Measurements from ENCODE around the gene TOM1L2.
"Not testable (repeated sequence)": the region's sequence is repeated elsewhere in the genome, so short reads cannot be mapped to it uniquely, and the experiment has no call there.

TOM1L2 gene

DNA sequence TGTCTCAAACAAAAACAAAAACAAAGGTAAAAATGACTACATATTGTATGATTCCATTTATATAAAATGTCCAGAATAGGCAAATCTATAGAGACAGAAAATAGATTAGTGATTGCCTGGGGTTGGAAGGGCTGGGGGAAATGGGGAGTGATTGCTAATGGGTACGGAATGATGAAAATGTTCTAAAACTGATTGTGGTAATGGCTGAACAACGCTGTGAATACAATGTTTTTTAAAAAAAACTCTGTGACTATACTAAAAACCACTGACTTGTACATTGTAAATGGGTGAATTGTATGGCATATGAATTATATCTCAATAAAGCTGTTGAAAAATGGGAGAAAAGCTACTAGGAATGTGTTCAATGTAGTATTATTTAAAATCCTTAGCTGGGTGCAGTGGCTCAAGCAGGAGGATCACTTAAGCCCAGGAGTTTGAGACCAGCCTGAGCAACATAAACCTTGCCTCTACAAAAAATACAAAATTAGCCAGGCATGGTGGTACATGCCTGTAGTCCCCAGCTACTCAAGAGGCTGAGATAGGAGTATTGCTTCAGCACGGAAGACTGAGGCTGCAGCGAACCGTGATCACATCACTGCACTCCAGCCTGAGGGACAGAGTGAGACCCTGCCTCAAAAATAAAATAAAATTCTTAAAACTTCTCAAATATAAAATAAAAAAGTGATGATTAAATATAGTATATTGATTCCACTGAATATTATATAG, 47.9 kb downstream of the TOM1L2 start:
- DNase-seq (ENCODE audit: low read depth): no peak

DNA sequence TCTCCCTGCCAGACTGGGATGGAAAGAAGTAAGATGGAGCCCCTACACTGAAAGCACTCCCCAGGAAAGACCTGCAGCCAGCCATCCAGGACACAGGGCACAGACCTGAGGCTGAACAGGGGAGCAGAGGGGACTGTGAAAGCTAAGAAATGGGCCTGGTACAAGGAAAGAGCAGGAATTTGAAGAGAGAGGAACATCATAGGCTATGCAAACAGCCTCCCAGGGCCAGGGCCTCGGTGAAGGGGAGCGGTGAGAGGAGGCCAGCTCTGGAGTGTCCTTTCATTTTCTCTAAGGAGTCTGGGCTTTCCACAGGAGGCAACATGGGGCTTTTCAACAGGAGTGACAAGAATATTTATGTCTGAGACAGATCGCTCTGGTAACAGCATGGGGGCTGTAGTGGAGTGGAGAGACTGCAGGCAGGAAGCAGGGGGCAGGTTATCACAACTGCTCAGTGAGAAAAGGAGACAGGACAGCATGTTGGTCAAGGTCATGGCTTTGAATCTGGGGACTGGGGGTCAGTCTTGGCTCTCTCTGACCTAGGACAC, 50.1 kb downstream of the TOM1L2 start:
- DNase-seq (ENCODE audit: low read depth): no peak

DNA sequence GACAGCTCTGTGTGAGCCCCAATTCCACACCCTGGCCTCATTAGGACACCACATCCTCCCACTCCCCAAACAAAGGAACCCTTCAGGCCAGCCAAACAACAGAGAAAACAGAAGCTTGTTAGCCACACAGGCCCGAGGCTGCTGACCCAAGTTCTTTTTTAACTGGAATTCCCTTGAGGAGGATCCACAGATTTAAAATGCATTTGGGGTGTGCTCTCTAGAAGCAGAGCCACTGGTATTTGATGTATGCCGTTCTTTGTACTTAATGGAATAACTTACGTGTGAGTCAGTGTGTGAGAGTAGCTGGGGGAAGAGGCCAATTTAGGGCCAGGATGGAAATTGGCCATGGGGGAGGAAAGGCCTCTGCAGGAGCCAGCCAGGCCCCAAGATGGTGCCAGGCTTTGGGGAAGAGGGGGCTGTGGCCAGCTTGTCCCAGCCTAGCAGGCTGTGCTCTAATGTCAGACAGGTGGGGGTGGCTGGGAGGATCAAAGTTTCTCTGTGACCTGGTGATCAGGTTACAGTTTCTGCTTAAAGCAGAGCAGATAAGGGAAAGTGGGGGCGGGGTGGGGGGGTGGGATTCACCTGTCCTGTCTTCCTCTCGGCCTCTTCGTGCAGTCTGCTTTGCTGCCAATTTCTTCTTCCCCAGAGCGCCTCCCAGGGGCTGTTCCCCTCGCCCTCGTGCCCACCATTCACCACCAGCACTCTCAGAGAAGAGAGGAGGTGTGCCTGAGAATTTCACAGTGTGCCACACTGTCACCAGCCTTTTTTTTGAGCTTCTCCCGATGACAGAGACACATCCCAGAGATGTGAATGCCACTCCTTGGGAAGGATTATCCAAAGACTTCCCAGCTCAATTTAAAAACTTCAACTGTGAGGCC, 50.8 kb downstream of the TOM1L2 start:
- DNase-seq (ENCODE audit: low read depth): peak; percentile 85

DNA sequence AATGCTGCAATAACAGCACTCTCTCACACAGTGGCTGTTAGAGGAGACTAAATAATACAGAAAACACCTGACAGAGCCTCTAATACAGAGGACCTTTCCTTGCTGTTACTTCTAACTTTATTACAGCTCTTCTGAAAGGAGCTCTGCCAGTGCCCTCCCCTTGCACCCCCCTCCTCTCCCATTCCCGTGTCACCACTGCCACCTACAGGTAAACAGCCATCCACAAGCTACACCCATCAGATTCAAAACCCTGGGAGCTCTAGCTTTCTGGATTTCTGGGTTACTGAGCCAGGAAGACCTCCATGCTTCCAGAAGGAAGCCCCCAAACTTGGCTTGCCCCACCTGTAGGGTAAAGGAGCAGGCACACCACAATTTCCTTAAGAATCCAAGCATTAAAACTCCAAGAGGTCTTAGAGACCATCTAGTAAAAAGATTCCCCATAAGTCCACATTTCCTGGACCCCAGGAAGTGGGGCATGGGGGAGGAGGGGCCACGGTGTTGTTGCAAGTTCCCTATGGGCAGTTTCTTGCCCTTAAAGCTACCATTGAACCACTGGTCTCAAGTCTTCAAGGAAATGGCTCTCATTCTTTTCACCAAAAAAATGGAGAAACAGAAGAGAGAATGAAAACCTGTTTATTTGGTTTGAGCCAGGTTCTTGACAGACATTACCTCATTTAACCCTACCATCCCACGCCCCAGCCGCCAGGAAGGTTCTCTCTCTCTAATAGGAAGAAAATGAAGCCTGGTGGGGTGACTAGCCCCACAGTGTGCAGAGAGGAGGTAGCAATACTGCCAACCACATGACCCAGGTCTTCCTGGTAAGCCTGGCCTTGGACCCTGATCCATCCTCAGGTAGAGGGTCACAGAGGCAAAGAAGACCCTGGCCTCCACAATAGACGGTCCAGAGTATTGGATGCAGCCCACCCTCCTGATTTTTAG, 52.8 kb downstream of the TOM1L2 start:
- DNase-seq (ENCODE audit: low read depth): no peak

DNA sequence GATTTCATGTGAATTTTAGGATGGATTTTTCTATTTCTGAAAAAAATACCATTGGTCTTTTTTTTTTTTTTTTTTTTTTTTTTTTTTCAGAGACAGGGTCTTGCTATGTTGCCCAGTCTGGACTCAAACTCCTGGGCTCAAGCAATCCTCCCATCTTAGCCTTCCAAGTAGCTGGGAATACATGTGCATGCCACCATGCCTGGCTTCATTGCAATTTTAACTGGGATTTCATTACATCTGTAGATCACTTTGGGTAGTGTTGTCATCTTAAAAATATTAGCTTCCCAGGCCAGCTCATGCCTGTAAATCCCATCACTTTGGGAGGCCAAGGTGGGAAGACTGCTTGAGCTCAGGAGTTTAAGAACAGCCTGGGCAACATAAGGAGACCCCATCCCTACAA, 54.8 kb downstream of the TOM1L2 start:
- no peak for DNase-seq (ENCODE audit: low read depth)

DNA sequence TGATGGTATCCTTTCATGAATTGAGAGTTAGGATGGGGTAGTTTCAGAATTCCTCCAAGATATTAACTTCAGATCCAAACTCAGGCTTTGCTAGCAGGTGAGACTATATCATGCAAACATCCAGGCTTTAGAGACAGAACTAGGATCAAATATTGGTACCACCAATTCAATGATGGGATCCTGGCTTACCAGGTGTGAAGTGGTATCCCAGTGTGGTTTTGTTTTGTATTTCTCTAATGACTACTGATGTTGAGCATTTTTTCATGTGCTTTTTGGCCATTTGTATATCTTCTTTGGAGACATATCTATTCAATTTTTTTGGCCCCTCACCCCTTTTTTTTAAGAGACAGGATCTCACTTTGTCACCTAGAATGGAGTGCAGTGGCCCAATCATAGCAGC, 57.0 kb downstream of the TOM1L2 start:
- no peak for DNase-seq (ENCODE audit: low read depth)

DNA sequence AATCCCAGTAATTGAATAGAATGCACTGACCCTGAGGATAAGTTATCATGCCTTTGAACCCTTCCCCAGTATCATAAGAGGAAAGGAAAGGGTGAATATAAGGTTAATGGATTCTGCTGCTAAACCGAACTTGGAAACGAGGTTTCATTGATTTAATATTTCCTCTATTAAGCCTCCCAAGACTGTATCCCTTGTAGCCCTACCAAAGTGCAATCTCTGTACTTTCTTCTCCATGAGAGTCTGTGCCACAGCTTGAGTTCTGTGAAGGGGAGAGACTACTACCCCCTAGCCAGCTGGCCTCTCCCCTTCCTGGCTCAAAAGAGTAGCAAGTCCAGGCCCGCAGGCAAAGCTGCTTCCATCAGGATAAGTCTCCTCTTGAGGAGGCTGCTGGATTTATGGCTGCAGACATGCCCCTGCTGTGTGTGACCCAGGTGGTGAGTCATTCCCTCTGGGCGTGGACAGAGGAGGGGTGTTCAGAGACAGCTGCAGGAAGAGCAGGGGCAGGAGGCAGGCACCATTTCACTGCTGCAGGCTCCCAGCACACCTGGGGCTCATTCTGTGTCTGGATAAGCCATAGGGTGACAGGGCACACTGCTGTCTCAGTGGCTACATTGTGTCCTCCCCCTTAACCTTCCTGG, 58.4 kb downstream of the TOM1L2 start:
- DNase-seq (ENCODE audit: low read depth): peak; percentile 68

DNA sequence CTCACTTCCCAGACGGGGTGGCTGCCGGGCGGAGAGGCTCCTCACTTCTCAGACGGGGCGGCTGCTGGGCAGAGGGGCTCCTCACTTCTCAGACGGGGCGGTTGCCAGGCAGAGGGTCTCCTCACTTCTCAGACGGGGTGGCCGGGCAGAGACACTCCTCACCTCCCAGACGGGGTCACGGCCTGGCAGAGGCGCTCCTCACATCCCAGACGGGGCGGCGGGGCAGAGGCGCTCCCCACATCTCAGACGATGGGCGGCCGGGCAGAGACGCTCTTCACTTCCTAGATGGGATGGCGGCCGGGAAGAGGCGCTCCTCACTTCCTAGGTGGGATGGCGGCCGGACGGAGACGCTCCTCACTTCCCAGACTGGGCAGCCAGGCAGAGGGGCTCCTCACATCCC, 59.9 kb downstream of the TOM1L2 start:
- DNase-seq (ENCODE audit: low read depth): not testable (repeated sequence)

DNA sequence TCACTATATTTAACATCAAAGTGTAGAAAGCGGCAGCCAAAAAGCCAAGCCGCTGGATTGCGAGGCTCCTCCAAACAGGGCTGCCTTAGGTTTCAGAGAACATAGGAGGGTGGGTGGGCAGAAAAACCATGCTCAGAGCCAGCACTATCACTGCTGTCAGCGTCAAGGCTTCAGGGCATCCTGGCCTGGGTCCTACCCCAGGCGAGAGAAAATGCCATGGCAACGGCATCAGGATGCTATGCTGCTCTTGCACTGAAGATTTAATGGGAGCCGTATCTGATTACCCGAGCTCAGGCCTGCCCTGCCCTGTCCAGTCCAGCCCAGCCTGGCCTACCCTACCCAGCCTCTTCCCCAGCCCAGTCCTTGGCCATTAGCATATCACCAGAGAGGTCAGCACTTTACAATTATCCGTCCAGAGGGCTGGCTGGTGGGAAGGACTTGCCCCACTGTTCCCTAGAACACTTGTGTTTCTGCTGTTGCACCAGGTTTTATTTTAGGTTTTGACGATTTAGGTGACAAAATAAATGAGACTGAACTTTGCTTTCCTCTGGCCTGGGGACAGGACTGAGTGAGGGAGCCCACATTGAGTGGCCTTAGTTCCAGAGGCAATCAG, 61.1 kb downstream of the TOM1L2 start:
- DNase-seq (ENCODE audit: low read depth): no peak

DNA sequence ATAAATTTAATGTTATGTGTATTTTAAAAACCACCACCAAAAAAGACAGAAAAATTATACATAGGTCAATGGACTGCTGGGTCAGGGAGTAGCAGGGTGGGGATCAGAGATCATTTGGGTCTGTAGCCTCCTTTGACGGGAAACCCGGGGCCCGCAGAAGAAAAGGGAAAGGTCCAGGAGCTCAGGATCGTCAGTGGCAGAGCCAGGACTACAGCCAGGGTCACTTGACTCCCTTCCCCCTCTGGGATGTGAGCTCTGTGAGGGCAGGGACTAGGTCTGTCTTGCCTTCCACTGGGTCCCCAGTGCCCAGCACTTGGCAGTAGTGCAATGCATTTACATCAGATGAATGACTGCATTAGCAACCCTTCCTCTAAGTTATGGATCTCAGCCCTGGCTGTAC, 62.1 kb downstream of the TOM1L2 start:
- no peak for DNase-seq (ENCODE audit: low read depth)

DNA sequence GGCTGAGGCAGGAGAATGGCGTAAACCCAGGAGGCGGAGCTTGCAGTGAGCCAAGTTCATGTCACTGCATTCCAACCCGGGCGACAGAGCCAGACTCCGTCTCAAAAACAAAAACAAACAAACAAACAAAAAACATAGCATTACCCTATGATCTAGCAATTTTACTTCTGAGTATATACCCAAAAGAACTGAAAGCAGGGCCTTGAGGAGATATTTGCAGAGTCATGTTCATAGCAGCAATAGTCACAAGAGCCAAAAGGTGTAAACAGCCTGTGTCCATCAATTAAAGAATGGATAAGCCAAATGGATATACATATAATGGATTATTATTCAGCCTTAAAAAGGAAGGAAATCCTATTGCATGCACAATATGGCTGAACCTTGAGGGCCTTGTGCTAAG, 63.1 kb downstream of the TOM1L2 start:
- no peak for DNase-seq (ENCODE audit: low read depth)

DNA sequence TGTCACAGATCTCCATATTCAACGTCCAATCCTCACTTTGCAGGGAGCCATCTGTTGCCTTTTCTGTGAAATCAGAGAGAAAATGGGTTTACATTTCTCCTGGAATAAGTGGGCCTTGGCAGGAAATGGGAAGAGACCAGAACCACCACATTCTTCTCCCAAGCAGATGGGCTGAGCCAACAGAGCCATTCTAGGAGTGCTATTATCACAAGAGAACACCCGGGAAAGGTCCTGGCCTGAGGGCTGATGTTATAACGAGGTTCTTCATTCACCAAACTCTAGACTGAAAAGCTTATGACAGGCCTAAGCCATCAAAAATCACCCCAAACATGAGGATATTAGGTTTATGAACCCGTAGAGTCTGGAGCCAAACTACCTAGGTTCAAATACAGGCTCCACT, 64.7 kb downstream of the TOM1L2 start:
- DNase-seq (ENCODE audit: low read depth): no peak

DNA sequence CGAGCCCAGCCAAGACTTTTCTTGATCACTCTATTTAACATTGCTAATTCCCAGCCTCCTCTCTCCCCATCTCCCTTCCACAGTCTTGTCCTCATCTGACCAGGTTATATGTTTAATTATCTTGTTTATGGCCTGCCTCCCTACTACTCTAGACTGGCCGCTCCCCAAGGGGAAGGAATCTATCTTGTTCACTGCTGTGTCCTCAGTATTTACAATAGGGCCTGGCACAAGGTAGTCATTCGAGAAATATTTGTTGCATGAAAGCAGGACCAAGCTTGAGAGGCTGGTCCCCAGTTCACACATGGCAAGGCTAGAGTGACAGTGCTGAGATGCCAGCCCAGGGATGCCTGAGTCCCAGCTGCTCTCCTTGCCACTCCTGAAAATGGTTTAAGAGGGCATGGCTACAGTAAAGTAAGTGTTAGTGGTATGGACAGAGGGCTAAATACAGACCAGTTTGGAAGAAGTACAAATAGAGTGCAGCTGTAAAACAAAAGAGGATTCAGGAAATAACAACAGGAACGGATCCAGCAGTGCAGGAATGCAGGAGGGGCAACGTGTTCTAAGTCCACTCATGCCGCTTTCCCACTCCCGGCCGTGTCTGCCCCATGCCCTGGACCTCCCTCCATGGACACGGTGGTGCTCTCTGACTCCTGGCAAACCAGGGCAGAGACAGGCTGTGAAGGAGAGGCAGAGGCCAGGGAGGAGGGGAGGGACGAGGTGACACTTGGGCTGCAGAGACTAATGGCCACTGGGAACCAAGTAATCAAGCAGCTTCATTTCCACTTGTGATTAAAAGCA, 65.6 kb downstream of the TOM1L2 start:
- no peak for DNase-seq (ENCODE audit: low read depth)

DNA sequence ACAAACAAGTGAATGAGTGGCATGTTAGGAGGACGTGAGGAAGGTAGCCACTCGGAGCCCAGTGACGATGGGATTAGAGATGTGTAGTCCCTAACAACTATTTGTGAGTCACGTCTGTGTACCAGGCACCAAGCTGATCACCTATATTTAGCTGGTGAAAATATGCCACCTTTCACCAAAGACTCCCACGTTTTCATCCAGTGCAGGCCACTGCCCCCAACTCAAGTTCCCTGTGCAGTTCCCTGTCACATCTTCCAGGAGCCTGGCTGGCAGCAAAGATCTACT, 67.2 kb downstream of the TOM1L2 start:
- DNase-seq (ENCODE audit: low read depth): no peak

DNA sequence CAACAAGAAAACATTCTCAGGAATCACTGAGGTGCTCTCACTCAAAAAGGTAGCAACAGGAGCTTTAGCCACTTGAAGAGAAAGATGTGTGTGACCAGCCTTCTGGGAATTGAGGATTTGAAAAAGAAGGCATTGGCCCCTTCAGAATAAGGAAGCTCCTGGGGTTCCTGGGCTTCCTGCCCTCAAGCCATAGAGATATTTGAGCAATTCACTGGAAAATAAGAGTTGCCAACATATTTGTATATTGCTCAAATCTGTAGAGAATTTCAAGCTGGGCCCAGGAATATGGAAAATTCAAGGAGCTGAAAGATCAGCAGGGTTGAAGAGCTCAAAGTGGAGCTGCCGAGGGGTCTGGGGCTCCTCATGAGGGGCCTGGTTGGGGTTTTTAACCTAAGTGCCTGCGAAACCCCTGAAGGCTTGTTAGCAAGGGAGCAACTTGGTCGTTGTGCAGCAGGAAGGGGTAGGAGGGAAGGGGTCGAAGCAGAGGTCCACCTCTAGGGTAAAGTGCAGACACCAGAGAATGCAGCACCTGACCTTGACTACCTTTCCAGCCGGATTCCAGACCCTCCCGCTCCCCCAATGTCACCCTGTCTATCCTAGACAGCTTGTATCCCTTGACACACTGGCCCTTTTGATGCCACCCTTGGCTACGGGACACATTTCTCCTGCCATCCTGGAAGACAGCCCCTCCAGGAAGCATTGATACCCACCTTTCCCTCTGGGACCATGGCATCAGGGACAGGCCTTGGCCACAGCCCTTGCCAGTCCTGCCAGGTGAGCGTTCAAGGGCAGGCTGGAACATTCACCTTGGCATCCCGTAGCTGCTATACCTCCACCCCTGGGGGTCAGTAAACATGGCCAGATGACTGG, 67.8 kb downstream of the TOM1L2 start:
- DNase-seq (ENCODE audit: low read depth): no peak

DNA sequence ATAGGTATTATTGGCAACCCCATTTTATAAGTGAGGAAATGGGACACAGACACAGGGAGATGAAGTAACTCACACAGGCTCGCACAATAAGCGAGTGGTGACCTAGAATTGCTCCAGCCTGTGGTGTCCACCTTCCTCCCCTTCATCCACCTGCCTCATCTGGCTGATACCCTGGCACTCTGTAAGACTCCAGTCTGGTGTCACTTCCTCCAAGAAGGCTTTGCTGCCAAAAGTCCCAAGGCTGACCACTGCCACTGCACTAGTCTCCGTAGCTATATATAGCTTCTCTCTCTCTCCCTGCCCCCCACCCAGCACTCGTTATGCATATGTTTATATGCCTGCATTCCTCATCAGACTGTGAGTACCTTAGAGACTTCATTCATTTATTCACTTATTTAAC, 69.3 kb downstream of the TOM1L2 start:
- DNase-seq (ENCODE audit: low read depth): no peak

DNA sequence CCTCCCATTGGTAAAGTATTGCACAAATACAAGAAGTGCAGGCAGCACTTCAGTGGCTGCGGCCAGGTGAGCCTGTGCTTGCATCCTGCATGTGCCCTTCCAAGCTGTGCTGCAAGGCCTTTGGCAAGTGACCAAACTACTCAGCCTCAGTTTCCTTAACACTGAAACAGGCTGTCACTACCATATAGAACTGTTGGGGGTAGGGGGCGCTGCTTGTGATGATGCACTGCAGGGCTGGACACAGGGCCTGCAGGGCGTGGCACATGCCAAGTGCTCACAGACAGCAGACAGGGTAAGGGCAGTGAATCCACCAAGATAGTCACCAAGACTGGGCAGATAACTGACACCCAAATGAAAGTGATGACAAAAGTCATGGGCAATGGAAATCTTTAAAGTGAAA, 69.8 kb downstream of the TOM1L2 start:
- DNase-seq (ENCODE audit: low read depth): no peak

DNA sequence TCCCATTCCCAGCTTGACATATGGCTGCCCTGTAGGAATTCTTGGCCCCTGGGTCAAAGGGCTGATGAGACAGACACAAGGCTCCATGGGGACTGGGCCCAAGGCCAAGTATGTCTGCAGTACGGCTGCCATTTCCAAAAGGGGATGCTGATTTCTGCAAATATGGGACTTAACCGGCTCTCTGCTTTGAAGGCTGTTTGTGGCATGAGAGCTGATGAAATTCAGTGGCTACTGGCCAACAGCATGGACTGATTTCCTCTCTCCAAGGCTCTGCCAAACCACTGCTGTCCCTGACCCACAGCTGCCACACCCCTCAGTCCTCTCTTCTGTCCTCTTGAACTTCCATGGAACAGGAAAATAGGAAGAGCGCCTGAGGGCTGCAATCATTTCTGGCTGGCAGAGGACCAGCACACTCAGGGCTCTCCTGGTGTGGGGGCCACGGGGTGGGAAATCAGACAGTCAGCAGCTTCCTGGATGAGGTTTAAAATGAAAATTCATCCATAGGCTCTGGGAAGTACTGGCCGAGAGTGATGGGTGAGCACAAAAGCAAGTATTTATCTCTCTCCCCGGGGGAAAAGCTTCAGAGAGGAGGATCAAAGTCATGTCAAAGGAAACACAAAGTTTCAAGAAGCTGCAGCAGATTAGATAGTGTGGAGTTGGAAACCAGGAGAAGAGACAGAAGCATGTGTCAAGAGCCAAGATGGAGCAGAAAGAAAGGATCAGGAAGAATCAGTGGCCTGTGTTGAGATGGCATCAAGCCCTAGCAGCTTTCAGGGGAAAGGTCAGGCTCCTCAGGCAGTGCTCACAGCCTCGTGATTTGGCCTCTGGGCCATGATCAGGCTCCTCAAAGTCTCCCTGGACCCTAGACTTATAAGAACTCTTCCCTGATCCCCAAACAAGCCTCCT, 71.3 kb downstream of the TOM1L2 start:
- peak; percentile 79 for DNase-seq (ENCODE audit: low read depth)

DNA sequence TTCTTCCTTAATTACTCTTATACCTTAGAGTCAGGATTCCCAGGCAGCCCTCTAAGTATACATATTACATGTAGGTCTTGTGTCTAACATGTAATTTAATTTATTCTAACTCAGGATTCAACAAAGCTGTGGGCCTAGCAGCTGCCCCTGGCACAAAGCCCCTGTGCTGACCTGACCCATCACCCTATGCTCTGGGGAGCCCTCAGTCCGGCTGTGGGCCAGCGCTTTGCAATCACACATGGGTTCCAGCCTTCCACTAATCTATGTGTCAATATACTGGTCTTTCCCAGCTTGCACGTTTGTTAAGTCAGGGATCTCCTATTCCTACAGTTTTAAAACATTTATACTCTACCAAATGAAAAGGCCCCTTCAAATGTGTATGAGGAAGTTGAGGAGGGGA, 72.7 kb downstream of the TOM1L2 start:
- DNase-seq (ENCODE audit: low read depth): no peak

Data from non-pigmented ciliary epithelial cell (primary cell).